ENCODE measurements around the gene CAPN15. TPM values are rescaled to one million over a fixed set of nuclear protein-coding genes. Genes with fewer than 3 reads are reported as not detected.
A peak's percentile ranks its signal among the peaks of the same experiment; 100 is the strongest.

Gene CAPN15
- total and polyA plus RNA-seq, 11 donors = 12.0 to 35.5 (median 20.3) TPM

DNA sequence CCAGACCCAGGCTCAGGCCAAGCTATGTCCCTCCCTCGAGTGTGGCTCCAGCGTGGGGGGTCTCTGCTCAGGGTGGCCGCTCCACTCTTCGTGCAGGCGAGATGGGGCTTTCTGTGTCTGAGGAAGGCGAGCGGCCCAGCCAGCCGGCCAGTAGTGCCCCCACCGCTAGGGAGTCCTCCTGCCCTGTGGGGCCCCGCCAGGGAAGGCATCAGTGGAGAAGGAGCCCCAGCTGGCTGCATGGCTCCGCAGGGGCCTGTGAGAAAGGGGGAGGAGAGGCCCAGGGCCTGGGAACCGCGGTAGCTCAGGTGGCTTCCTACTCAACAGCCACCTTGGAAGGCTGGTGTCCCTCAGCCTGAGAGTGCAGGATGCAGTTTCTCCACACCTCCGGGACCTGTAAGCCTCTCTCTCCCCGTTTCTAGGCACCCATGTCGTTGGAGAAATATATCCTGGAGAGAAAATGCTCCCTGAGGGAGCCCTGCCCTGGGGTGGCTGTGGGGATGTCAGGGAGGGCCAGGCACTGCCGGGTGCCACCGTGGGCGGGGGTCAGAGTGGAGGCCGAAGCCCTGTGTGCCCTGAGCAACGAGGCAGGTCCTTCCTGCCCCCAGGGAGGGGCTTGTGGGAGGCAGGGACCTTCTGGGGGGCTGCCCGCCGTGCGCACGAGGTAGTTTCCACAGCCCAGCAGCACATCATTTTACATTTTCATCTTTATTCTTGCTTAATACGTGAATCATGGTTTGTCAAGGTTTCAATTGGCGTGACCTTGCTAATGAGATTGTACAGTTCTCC is 45.5 kb downstream of the CAPN15 start:
- Histone ChIP-seq H3K9me3 (no peaks in the 10 kb centered on the region), H3K4me1 (peaks cover 0 to 21% (median 17%) of the 10 kb centered on the region in 12 donors), H3K4me3 (no peak overlapping the region), H3K27ac (no peak overlapping the region), H3K27me3 (no peaks in the 10 kb centered on the region), H3K36me3 (peaks cover 0 to 23% (median 17%) of the 10 kb centered on the region in 9 donors)
- 81 to 89% (median 85%) methylated on average over 22 to 27 of the region's 27 CpGs for WGBS, 4 donors
- intact Hi-C loops (cut with DNase I) = no loop called here
- ATAC-seq = no peak
- no peak for TF ChIP-seq POLR2A (IDR thresholded peaks at IDR 0.05)
- TF ChIP-seq, protein P1, sequence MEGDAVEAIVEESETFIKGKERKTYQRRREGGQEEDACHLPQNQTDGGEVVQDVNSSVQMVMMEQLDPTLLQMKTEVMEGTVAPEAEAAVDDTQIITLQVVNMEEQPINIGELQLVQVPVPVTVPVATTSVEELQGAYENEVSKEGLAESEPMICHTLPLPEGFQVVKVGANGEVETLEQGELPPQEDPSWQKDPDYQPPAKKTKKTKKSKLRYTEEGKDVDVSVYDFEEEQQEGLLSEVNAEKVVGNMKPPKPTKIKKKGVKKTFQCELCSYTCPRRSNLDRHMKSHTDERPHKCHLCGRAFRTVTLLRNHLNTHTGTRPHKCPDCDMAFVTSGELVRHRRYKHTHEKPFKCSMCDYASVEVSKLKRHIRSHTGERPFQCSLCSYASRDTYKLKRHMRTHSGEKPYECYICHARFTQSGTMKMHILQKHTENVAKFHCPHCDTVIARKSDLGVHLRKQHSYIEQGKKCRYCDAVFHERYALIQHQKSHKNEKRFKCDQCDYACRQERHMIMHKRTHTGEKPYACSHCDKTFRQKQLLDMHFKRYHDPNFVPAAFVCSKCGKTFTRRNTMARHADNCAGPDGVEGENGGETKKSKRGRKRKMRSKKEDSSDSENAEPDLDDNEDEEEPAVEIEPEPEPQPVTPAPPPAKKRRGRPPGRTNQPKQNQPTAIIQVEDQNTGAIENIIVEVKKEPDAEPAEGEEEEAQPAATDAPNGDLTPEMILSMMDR (IDR thresholded peaks at IDR 0.05) = no peak
- no peak for DNase-seq

DNA sequence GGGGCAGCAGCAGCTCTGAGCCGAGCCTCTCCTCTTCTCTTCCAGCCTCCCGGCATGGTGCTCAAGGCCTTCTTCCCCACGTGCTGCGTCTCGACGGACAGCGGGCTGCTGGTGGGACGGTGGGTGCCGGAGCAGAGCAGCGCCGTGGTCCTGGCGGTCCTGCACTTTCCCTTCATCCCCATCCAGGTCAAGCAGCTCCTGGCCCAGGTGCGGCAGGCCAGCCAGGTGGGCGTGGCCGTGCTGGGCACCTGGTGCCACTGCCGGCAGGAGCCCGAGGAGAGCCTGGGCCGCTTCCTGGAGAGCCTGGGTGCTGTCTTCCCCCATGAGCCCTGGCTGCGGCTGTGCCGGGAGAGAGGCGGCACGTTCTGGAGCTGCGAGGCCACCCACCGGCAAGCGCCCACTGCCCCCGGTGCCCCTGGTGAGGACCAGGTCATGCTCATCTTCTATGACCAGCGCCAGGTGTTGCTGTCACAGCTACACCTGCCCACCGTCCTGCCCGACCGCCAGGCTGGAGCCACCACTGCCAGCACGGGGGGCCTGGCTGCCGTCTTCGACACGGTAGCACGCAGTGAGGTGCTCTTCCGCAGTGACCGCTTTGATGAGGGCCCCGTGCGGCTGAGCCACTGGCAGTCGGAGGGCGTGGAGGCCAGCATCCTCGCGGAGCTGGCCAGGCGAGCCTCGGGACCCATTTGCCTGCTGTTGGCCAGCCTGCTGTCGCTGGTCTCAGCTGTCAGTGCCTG is 46.7 kb downstream of the CAPN15 start:
- intact Hi-C loops (cut with DNase I) = no loop called here
- ATAC-seq (no peak), DNase-seq (no peak)
- Histone ChIP-seq H3K4me3 (no peak overlapping the region), H3K27ac (no peak overlapping the region), H3K36me3 (peaks cover 0 to 23% (median 17%) of the 10 kb centered on the region in 9 donors), H3K4me1 (peaks cover 0 to 15% (median 8%) of the 10 kb centered on the region in 12 donors), H3K27me3 (no peaks in the 10 kb centered on the region), H3K9me3 (no peaks in the 10 kb centered on the region)
- TF ChIP-seq, protein P1 (IDR thresholded peaks at IDR 0.05) = no peak
- TF ChIP-seq POLR2A (IDR thresholded peaks at IDR 0.05) = no peak
- WGBS, 4 donors = 93 to 95% (median 95%) methylated on average over 26 to 46 of the region's 46 CpGs

DNA sequence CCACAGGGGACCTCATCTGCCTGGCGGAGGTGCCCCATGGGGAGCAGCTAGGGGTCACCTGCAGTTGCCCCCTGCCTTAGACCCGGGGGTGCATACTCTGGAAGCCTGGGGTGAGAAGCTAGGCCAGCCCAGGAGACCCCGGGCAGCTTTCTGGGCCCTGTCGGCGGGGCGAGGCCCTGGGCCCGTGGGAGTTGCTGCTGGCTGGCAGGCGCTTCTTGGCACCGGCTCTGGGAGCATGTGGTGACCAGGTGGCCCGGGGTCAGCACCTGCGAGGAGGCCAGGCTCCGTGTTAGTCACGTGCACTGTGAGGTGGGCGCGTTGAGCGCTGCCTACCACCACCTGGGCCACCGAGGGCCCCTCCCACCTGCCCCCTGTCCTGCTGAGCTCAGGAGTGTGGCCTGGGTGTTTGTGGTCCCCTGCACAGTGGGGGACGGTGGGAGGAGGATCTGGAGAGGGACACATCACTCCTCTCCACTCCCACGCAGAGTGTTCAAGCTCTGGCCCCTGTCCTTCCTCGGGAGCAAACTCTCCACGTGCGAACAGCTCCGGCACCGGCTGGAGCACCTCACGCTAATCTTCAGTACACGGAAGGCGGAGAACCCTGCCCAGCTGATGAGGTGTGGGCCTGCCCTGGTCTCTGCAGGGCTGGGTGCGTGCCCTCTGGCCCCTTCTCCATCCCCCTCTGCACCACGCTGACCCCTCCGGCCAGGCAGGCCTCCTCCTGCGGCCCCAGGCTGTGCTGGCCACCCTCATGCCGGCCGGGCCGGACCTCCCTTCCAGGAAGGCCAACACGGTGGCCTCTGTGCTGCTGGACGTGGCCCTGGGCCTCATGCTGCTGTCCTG is 48.1 kb downstream of the CAPN15 start:
- ATAC-seq (no peak), DNase-seq (peak in 1 of 5 donors; percentile 62)
- no peak overlapping the region for H3K27ac ChIP-seq
- H3K27me3 ChIP-seq = no peaks in the 10 kb centered on the region
- TF ChIP-seq POLR2A (IDR thresholded peaks at IDR 0.05) = no peak
- TF ChIP-seq, protein P1 (IDR thresholded peaks at IDR 0.05) = no peak
- intact Hi-C loops (cut with DNase I) = loop anchor here in 2 of 10 donors (5.0 kb wide), 2 partner anchors 52 to 87 kb away; no protein-coding TSS in a partner anchor
- peaks cover 0 to 25% (median 17%) of the 10 kb centered on the region in 9 donors for H3K36me3 ChIP-seq
- whole genome bisulfite sequencing, 4 donors = 88 to 94% (median 92%) methylated on average over 23 to 36 of the region's 36 CpGs
- H3K4me1 ChIP-seq = peaks cover 0 to 11% (median 3%) of the 10 kb centered on the region in 12 donors
- H3K4me3 ChIP-seq = no peak overlapping the region
- no peaks in the 10 kb centered on the region for H3K9me3 ChIP-seq

Data from heart left ventricle (tissue), 16 donors.